SK-N-MC (cell line): ENCODE results near the gene ELAPOR2.

ENCODE experiments used
- EZH2 ChIP-seq: fragments of 200-600 bp; sonication (generic); IDR thresholded peaks from one replicate; pipeline ENCODE4 v1.6.1; 2017; ENCODE audit warnings: antibody characterized with exemption
- POLR2AphosphoS5 ChIP-seq: IDR thresholded peaks from 2 replicates; pipeline ENCODE4 v1.6.1; 2012; ENCODE audit warnings: mild to moderate bottlenecking, low read depth, low read length, borderline replicate concordance

DNA sequence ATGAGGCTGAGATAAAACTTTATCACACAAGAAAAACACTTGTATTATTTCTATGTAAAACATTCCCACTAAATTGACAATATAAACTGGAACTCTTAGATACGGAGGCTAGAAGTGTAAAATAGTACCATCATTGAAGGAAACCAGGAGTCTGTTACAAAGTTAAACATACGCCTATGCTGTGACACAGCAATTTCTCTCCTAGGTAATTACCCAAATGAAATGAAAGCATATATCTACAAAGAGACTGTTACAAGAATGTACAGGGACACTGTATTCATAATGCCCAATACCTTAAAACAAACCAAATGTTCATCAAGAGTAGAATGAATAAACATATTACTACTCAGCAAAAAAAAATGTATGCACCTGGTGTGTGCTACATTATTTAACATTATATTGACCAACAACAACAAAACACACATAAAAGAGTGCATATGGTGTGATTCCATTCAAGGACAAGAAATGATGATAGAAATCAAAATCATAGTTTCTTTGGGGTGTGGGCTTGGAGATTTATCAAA, 33.2 kb upstream of the ELAPOR2 start:
- TF ChIP-seq POLR2AphosphoS5 (no peak), EZH2 (no peak)
